H54 (cell line): ENCODE measurements around the gene ZFR.
A peak's percentile ranks its signal among the peaks of the same experiment; 100 is the strongest.
"Not testable (repeated sequence)": the region's sequence is repeated elsewhere in the genome, so short reads cannot be mapped to it uniquely, and the experiment has no call there.

Experiments used
- DNase-seq: peaks from one replicate; pipeline ENCODE4 v3.0.0; 2011; ENCODE audit warnings: low spot score, mixed read lengths; ENCODE audit not compliant: insufficient read length
- FAIRE-seq: peaks from 3 replicates; lab custom pipeline; 2011; peaks lifted over from hg19 to GRCh38; lab: Jason Lieb, UNC
- POLR2A ChIP-seq: IDR thresholded peaks from 2 replicates; pipeline ENCODE4 v1.6.1; 2011; ENCODE audit warnings: low read depth, mild to moderate bottlenecking, low read length

ZFR gene

DNA sequence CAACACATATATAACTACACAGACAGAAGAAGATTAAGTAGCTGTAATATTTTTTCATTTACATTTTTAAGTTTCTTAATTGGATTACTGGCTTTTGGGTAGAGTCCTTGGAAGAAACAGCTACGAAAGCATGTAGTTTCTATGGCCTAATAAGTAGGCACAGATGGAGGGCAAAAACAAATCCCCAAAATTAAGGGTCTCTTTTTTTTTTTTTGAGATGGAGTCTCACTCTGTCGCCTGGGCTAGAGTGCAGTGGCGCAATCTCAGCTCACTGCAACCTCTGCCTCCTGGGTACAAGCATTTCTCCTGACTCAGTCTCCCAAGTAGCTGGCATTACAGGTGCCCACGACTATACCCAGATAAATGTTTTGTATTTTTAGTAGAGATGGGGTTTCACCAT is 104.7 kb downstream of the ZFR start:
- no peak for DNase-seq
- no peak for FAIRE-seq

DNA sequence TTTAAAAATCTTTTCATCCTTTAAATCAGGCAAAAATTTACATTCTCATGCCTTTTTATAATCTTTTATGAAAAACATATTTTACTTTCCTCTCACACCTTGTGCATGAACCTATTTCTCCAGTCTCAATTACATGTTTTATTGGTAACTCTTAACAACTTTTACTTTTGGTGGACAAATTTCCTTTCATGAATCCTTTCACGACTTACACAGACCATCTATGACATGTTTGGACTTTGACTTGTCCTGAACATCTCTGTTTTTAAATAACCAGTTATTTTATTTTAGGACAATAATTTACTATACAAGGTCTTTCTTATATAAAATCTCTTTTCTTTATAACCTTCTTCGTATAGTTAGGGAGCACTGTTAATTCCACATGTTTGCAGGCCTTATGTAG is 105.3 kb downstream of the ZFR start:
- DNase-seq = no peak
- no peak for TF ChIP-seq POLR2A
- no peak for FAIRE-seq

More for the DNA sequence above, 104.7 kb downstream of the ZFR start:
- TF ChIP-seq POLR2A = no peak

- FAIRE-seq (no peak), DNase-seq (no peak)
- no peak for TF ChIP-seq POLR2A
Measured at GRCh38 chr5:32332966-32333365, 111.6 kb downstream of the ZFR start.

DNA sequence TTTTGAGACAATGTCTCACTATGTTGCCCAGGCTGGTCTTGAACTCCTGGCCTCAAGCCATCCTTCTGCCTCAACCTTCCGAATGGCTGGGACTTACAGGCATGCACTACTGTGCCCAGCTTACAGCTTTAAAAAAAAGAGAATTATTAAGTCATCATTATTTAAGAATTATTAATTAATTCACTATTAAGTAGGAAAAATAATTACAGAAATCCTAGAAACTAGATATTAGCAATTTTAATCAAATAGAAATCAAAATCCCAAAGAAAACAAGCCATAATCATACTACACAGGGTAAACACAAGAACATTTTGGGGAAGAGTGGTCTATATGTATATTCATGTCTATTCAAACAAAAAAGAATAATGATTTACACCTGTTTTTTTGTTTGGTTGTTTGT is 112.2 kb downstream of the ZFR start:
- FAIRE-seq (no peak), DNase-seq (no peak)
- no peak for TF ChIP-seq POLR2A

GRCh38 chr5:32331935-32332274 is 112.6 kb downstream of the ZFR start:
- DNase-seq = no peak
- FAIRE-seq = no peak
- no peak for TF ChIP-seq POLR2A

DNA sequence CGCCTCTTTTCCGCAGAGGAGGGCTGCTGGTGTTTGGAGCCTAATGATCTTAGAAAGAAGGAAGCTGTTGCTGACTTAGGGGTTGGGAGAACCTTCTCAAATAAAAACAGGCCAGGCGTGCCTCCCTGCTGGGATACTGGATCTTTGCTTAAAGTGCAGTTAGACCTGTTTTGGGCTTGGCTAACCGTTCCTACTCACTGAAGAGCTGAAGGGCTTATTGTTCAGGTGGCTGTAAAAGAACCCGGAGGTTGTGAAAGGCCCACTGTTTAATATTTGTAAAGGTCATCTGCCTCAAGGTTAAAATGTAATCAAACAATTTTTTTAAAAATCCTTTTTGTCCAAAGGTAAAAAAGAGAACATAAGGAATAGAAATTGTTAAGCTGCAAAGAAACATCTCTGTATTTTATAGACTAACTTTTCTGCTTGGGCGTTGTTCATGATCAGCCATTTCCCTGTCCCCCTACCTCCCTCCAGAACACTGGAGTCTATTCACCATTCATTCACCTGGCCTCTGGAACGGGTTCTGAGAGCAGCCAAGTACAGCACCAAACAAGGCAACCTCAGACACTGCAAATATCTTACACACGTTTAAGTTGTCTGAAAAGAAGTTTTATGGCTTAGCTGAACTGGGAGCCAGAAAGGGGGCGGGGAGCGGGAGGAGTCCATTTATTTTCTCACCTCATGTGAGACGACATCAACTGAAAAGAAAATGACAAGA is 113.2 kb downstream of the ZFR start:
- DNase-seq (no peak), FAIRE-seq (no peak)
- no peak for TF ChIP-seq POLR2A

GRCh38 chr5:32330126-32330971 is 114.2 kb downstream of the ZFR start:
- TF ChIP-seq POLR2A = no peak
- FAIRE-seq = no peak
- no peak for DNase-seq

DNA sequence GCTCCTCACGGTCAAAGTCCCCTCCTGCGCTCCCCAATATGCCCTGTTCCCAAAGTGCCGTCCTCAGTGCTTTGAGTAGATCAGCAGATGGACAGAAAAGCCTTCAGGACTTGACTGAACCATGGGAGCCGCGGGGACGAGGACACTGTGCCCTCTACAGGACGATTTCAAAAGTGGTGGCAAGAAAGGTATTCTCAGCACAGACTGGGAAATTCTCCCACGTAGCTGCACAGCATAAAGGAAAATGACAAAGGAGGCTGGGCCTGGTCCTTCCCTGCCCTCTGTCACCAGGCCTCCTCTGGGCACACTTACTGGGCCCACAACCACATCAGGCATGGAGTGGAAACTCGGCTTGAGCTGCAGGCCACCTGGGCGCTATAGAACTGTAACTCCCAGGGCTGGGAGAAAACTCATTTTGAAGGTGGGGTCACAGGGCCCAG is 115.1 kb downstream of the ZFR start:
- no peak for TF ChIP-seq POLR2A
- DNase-seq = peak; percentile 58
- FAIRE-seq = no peak

GRCh38 chr5:32326216-32326772 is 118.2 kb downstream of the ZFR start:
- no peak for FAIRE-seq
- TF ChIP-seq POLR2A = no peak
- DNase-seq = no peak

DNA sequence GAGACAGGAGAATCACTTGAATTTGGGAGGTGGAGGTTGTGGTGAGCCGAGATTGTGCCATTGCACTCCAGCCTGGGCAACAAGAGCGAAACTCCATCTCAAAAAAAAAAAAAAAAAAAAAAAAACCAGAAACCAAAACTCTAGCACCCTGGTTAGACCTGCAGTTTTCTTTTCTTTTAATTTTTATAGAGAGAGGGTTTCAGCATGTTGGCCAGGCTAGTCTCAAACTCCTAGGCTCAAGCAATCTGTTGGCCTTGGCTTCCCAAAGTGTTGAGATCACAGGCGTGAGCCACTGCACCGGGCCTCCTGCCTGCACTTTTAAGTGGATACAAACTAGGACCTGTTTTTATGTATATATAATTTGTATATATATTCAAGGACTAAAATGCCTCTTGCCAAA is 118.9 kb downstream of the ZFR start:
- no peak for FAIRE-seq
- no peak for DNase-seq
- no peak for TF ChIP-seq POLR2A

- TF ChIP-seq POLR2A = no peak
- DNase-seq (no peak), FAIRE-seq (no peak)
Measured at GRCh38 chr5:32325062-32325461, 119.5 kb downstream of the ZFR start.

DNA sequence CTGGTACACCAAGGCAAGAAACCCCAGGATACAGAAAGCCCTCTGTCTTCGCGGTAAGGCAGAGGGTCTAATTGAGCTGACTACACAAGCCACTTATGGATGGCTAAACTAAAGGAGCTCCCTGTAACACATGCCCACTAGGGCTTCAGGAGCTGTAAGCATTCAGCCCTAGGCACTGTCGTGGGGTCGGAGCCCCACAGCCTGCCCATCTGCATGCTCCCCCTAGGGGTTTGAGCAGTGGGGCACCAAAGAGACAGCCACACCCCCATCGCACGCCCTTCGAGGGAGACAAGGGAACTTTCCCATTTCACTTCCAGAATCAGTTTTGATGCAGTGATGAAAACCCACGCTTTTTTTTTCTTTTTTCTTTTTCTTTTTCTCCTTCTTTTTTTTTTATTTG is 120.8 kb downstream of the ZFR start:
- no peak for TF ChIP-seq POLR2A
- DNase-seq (no peak), FAIRE-seq (no peak)

- DNase-seq (no peak), FAIRE-seq (no peak)
- no peak for TF ChIP-seq POLR2A
Measured at GRCh38 chr5:32322882-32323281, 121.7 kb downstream of the ZFR start.

- FAIRE-seq, DNase-seq: not testable (repeated sequence)
Measured at GRCh38 chr5:32321787-32322186, 122.8 kb downstream of the ZFR start.
